GM12878 (cell line): ENCODE data around the gene ARHGAP32. TPM values are rescaled to one million over a fixed set of nuclear protein-coding genes. Genes with fewer than 3 reads are reported as not detected.
A peak's percentile ranks its signal among the peaks of the same experiment; 100 is the strongest.

Experiments
- ATAC-seq: fragments of 200-7000 bp; cut with Tn5 transposase; 3 replicates; pipeline ENCODE4 v1.9.1; 2020; ENCODE audit warnings: mild to moderate bottlenecking, moderate library complexity
- BruUV-seq: library from RNA; stranded (reverse); fragments of 400-500 nt; replicated peaks from 2 replicates; lab custom pipeline; 2021; lab: Mats Ljungman, UMichigan
- CTCF ChIA-PET: fragments of 300-600 bp; sonication (Branson Sonifier 250); formaldehyde crosslinking; extraction: SDS; loops from one replicate; lab custom pipeline; 2021; ENCODE audit warnings: inconsistent platforms; lab: Yijun Ruan, JAX
- POLR2A ChIA-PET: fragments of 350-600 bp; formaldehyde crosslinking; extraction: SDS; loops from one replicate; lab custom pipeline; 2021; ENCODE audit warnings: inconsistent platforms; lab: Charles Lee
- RAD21 ChIA-PET: fragments of 300-600 bp; sonication (Branson Sonifier 250); formaldehyde crosslinking; loops from one replicate; lab custom pipeline; 2023; ENCODE audit warnings: antibody characterized with exemption; ENCODE audit not compliant: unreplicated experiment; lab: Charles Lee
- SMC1A ChIA-PET: fragments of 300-600 bp; sonication (Branson Sonifier 250); formaldehyde crosslinking; loops from one replicate; lab custom pipeline; 2023; ENCODE audit not compliant: unreplicated experiment, uncharacterized antibody; lab: Charles Lee
- DNase-seq: peaks from one replicate; pipeline ENCODE4 v3.0.0-alpha.2; 2011; ENCODE audit warnings: low read depth, low spot score
- FAIRE-seq: peaks from 3 replicates; lab custom pipeline; 2011; peaks lifted over from hg19 to GRCh38; lab: Jason Lieb, UNC
- H2AFZ ChIP-seq: 2 replicates; pipeline ENCODE4 v1.6.0; 2011; ENCODE audit warnings: low read depth, low read length, control low read depth; ENCODE audit not compliant: control insufficient read depth
- H3K27ac ChIP-seq: 2 replicates; pipeline ENCODE4 v1.5.1; 2011; ENCODE audit warnings: control low read depth; ENCODE audit not compliant: control insufficient read depth, insufficient read depth
- H3K27me3 ChIP-seq, 2 experiments: replicated peaks in 1 of 2; 2 replicates each; pipeline versions ENCODE4 v1.6.0 to v1.6.1; 2011; ENCODE audit warnings: low read length in 1 of 2; ENCODE audit not compliant: control insufficient read depth in 2 of 2, insufficient read depth in 2 of 2
- H3K36me3 ChIP-seq, 2 experiments: 2 replicates each; pipeline ENCODE4 v1.5.1; 2011; ENCODE audit warnings: low read length in 1 of 2; ENCODE audit not compliant: control insufficient read depth in 2 of 2, insufficient read depth in 2 of 2
- H3K4me1 ChIP-seq: 2 replicates; pipeline ENCODE4 v1.6.1; 2011; ENCODE audit warnings: mild to moderate bottlenecking, low read length, moderate library complexity, mixed read lengths; ENCODE audit not compliant: control insufficient read depth, insufficient read depth
- H3K4me2 ChIP-seq: 2 replicates; pipeline ENCODE4 v1.6.0; 2011; ENCODE audit warnings: control low read depth; ENCODE audit not compliant: control insufficient read depth, insufficient read depth
- H3K4me3 ChIP-seq: fragments of 200-600 bp; sonication (generic); 2 replicates; pipeline ENCODE4 v1.5.1; 2016
- H3K79me2 ChIP-seq: 2 replicates; pipeline ENCODE4 v1.6.0; 2011; ENCODE audit warnings: low read length; ENCODE audit not compliant: control insufficient read depth, insufficient read depth
- H3K9ac ChIP-seq: 2 replicates; pipeline ENCODE4 v1.8.0; 2011; ENCODE audit warnings: low read length, control low read depth, mixed read lengths; ENCODE audit not compliant: control insufficient read depth, insufficient read depth
- H3K9me3 ChIP-seq: replicated peaks from 3 replicates; pipeline ENCODE4 v1.5.1; 2011; ENCODE audit warnings: mild to moderate bottlenecking, low read length; ENCODE audit not compliant: control insufficient read depth, insufficient read depth
- H4K20me1 ChIP-seq: 2 replicates; pipeline ENCODE4 v1.6.0; 2011; ENCODE audit not compliant: control insufficient read depth, insufficient read depth
- BHLHE40 ChIP-seq, 2 experiments: fragments of 450-650 bp in 1 of 2; IDR thresholded peaks; 2 replicates each; pipeline ENCODE4 v1.6.1; 2011 to 2017; ENCODE audit warnings: low read depth in 2 of 2, borderline replicate concordance in 1 of 2, improper control_type of control experiment in 1 of 2, low read length in 1 of 2, mild to moderate bottlenecking in 1 of 2
- EED ChIP-seq: sonication (generic); IDR thresholded peaks from 2 replicates; pipeline ENCODE4 v1.6.1; 2016; ENCODE audit warnings: antibody characterized with exemption, low read depth
- NFIC ChIP-seq: IDR thresholded peaks from 2 replicates; pipeline ENCODE4 v1.6.1; 2012; ENCODE audit warnings: low read depth, mild to moderate bottlenecking, inconsistent platforms, low read length, moderate library complexity
- NFYB ChIP-seq: IDR thresholded peaks from 2 replicates; pipeline ENCODE4 v1.6.1; 2011; ENCODE audit warnings: low read depth, mild to moderate bottlenecking, low read length, improper control_type of control experiment, moderate library complexity; ENCODE audit not compliant: insufficient read depth
- SPI1 ChIP-seq: IDR thresholded peaks from 2 replicates; pipeline ENCODE4 v1.6.1; 2011; ENCODE audit warnings: low read depth, mild to moderate bottlenecking, low read length, moderate library complexity, borderline replicate concordance; ENCODE audit not compliant: insufficient read depth
- WGBS: methylation state at CpG from one replicate; pipeline ENCODE4 v1.1.6; 2016; ENCODE audit warnings: low lambda C conversion rate; ENCODE audit not compliant: insufficient replicate concordance, insufficient coverage; ENCODE audit errors: missing lambda C conversion rate; 5-methylcytosine and 5-hydroxymethylcytosine counted together
- in situ Hi-C: fragments of 300-500 bp; cut with MboI; formaldehyde crosslinking; loops from 9 replicates; pipeline ENCODE4 v1.14.3; 2018; ENCODE audit warnings: mixed read lengths
- intact Hi-C: fragments of 100-400 bp; cut with micrococcal nuclease; formaldehyde crosslinking; loops from one replicate; pipeline ENCODE4 v1.14.2; 2022; ENCODE audit not compliant: unreplicated experiment
- polyA plus RNA-seq, 11 experiments: library from polyadenylated mRNA; depleted of rRNA in 4 of 11; unstranded in 6 of 11; stranded (reverse) in 5 of 11; fragments of >200 nt; fragmentation: Nextera tagmentation in 4 of 11; fragmentation: Illumina TruSeq in 1 of 11; extraction: Ambion mirVana in 4 of 11; extraction: Trizol in 1 of 11; gene quantifications; 1 replicate in 1 of 11; 2 replicates in 10 of 11; pipeline versions ENCODE4 v1.2.1 to v1.2.3, GENCODE V29; 2011 to 2016; ENCODE audit warnings: inconsistent platforms in 2 of 11, missing spikeins in 2 of 11, low read depth in 1 of 11
- total RNA-seq, 4 experiments: library from RNA; depleted of rRNA in 3 of 4; stranded (reverse); fragments of >200 nt in 3 of 4; fragmentation: Illumina TruSeq in 1 of 4; extraction: Trizol in 1 of 4; gene quantifications; 2 replicates each; pipeline versions ENCODE4 v1.2.1 to v1.2.3, GENCODE V29; 2013 to 2021
- TF ChIP-seq, protein P1 (sequence below): fragments of 450-650 bp; formaldehyde crosslinking; IDR thresholded peaks from 2 replicates; pipeline ENCODE4 v1.4.0; 2022; ENCODE audit warnings: mild to moderate bottlenecking, moderate library complexity

Gene ARHGAP32
- total and polyA plus RNA-seq, 10 of the 15 experiments (the other 5 are each of a cell fraction or from before 2014, with no cell fraction given): under 0.01 to 0.46 (median 0.12) TPM; not detected in 1

DNA sequence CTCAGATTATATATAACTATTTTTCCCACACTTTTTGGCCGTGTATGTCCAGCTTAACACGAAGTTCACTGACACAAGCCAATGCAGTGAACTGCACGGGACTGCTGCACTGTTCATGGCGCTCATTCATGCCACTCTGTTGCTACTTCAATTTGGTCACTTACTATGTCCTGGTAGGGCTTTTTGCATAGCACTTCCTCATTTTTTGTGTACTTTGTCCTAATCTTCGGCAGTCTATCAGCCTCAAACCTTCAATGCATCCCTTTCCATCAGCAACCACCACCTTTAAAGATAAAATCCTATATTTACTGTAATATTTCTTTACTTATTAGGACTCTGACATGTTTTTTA is 18.7 kb upstream of the ARHGAP32 start:
- no peaks in the 10 kb centered on the region for H3K79me2 ChIP-seq
- no peak overlapping the region for H3K9ac ChIP-seq
- intact Hi-C loops: no loop called here
- FAIRE-seq (no peak), DNase-seq (no peak), ATAC-seq (no peak)
- no peak overlapping the region for H3K4me2 ChIP-seq
- RAD21 ChIA-PET: no interaction called here
- no peaks in the 10 kb centered on the region for H3K4me1 ChIP-seq
- H3K36me3 ChIP-seq: no peaks in the 10 kb centered on the region
- POLR2A ChIA-PET: no interaction called here
- TF ChIP-seq EED (no peak), NFIC (no peak), BHLHE40 (IDR thresholded peaks at IDR 0.05; ENCODE audit: borderline replicate concordance in 1 of 2, low read depth in 2 of 2, low read length in 1 of 2) (no peak), SPI1 (peak; percentile 72; the same call in 1 of the 2 replicates), NFYB (no peak)
- TF ChIP-seq, protein P1, sequence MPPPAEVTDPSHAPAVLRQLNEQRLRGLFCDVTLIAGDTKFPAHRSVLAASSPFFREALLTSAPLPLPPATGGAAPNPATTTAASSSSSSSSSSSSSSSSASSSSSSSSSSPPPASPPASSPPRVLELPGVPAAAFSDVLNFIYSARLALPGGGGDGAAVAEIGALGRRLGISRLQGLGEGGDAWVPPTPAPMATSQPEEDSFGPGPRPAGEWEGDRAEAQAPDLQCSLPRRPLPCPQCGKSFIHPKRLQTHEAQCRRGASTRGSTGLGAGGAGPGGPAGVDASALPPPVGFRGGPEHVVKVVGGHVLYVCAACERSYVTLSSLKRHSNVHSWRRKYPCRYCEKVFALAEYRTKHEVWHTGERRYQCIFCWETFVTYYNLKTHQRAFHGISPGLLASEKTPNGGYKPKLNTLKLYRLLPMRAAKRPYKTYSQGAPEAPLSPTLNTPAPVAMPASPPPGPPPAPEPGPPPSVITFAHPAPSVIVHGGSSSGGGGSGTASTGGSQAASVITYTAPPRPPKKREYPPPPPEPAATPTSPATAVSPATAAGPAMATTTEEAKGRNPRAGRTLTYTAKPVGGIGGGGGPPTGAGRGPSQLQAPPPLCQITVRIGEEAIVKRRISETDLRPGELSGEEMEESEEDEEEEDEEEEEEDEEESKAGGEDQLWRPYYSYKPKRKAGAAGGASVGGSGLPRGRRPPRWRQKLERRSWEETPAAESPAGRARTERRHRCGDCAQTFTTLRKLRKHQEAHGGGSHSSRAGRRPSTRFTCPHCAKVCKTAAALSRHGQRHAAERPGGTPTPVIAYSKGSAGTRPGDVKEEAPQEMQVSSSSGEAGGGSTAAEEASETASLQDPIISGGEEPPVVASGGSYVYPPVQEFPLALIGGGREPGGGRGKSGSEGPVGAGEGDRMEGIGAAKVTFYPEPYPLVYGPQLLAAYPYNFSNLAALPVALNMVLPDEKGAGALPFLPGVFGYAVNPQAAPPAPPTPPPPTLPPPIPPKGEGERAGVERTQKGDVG (CRISPR knock-in tag): no peak
- H3K4me3 ChIP-seq: no peak overlapping the region
- 40% methylated on average over 5 of the region's 5 CpGs for WGBS
- no peak overlapping the region for H2AFZ ChIP-seq
- in situ Hi-C loops: no loop called here
- H3K27me3 ChIP-seq: no peaks in the 10 kb centered on the region; a peak in 1 of 4 replicates
- CTCF ChIA-PET: interaction anchor here (0.6 to 1.3 kb wide), 2 partner anchors 32 to 233 kb away, joined by 3 read pairs; no protein-coding TSS in a partner anchor
- SMC1A ChIA-PET: interaction anchor here (1.1 to 1.4 kb wide), 2 partner anchors 9 to 11 kb away, joined by 3 read pairs; no protein-coding TSS in a partner anchor
- H4K20me1 ChIP-seq: no peaks in the 10 kb centered on the region
- no peaks in the 10 kb centered on the region for H3K9me3 ChIP-seq
- no peak overlapping the region for H3K27ac ChIP-seq
- no TSS peak for BruUV-seq
